ENCODE measurements around the gene SMG6.

- no peak for TF ChIP-seq CTCF (IDR thresholded peaks at IDR 0.05)
- TF ChIP-seq POLR2A (IDR thresholded peaks at IDR 0.05): no peak
These were observed 254.0 kb downstream of the SMG6 start for GRCh38 chr17:2049333-2050299.

Data from esophagus squamous epithelium (tissue), 4 donors.